ENCODE data around the gene MCM9. TPM values are rescaled to one million over a fixed set of nuclear protein-coding genes. Genes with fewer than 3 reads are reported as not detected.

Gene MCM9
- polyA plus RNA-seq, 4 donors = 3.1 to 18.9 (median 4.4) TPM

DNA sequence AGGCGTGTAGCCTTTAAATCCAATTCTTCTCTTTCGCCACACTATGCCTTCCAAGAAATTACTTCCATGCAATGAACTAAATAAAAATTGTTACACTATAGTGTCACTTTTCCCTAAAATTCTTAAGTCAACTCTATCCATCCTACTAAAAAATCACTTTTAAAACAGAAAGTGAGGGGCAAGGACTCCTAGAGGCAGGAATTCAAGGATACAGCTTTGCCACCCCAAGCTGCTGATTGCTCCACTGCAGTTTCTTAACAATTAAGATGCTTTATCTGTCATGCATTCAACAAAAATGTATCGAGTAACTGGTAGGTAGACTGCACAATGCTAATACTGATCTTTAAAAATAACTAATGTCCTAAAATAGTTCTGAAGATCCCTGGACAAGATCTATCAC, 4.3 kb downstream of the MCM9 start:
- H3K27ac ChIP-seq (ENCODE audit: low read depth in 1 of 3, low read length in 2 of 3) = no peak overlapping the region
- H3K9me3 ChIP-seq (ENCODE audit: control insufficient read depth in 2 of 2, insufficient read depth in 1 of 2, low read depth in 1 of 2, low read length in 1 of 2) = no peaks in the 10 kb centered on the region
- FAIRE-seq = no peak
- H3K4me3 ChIP-seq (ENCODE audit: low read depth in 1 of 3, low read length in 3 of 3) = no peak overlapping the region
- 96 to 98% (median 97%) methylated on average over 3 of the region's 3 CpGs for WGBS, 3 donors
- DNase-seq = no peak
- peaks cover 0 to 5% (median 0%) of the 10 kb centered on the region in 3 donors for H3K4me1 ChIP-seq (ENCODE audit: control insufficient read depth in 3 of 3, insufficient read depth in 2 of 3, low read depth in 1 of 3, low read length in 2 of 3)
- H3K36me3 ChIP-seq (ENCODE audit: control insufficient read depth in 3 of 3, insufficient read depth in 2 of 3, low read depth in 1 of 3, low read length in 3 of 3) = peaks cover 2 to 4% (median 3%) of the 10 kb centered on the region in 3 donors
- H3K27me3 ChIP-seq (ENCODE audit: control insufficient read depth in 3 of 3, insufficient read depth in 3 of 3, low read length in 3 of 3) = no peaks in the 10 kb centered on the region

DNA sequence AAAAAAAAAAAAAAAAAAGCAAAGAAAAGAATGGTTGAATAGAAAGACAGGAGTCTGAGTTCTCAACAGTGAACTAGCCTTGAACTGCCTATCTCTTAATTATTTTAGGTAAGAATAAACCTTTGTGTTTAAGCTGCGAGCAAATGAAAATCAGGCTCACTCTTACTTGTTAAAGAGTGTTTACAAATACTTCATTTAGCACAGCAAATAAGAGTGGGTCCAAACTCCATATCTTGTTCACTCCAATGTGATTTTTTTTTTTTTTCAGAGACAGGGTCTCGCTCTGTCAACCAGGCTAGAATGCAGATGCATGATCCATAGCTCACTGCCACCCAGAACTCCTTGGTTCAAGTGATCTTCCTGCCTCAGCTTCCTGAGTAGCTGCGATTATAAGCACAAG, 11.9 kb downstream of the MCM9 start:
- H3K9me3 ChIP-seq (ENCODE audit: control insufficient read depth in 2 of 2, insufficient read depth in 1 of 2, low read depth in 1 of 2, low read length in 1 of 2) = no peaks in the 10 kb centered on the region
- peaks cover 2 to 24% (median 21%) of the 10 kb centered on the region in 3 donors for H3K36me3 ChIP-seq (ENCODE audit: control insufficient read depth in 3 of 3, insufficient read depth in 2 of 3, low read depth in 1 of 3, low read length in 3 of 3)
- no peak overlapping the region for H3K27ac ChIP-seq (ENCODE audit: low read depth in 1 of 3, low read length in 2 of 3)
- WGBS, 3 donors = 89 to 94% (median 93%) methylated on average over 3 of the region's 3 CpGs
- DNase-seq (no peak), FAIRE-seq (no peak)
- no peak overlapping the region for H3K4me3 ChIP-seq (ENCODE audit: low read depth in 1 of 3, low read length in 3 of 3)
- H3K4me1 ChIP-seq (ENCODE audit: control insufficient read depth in 3 of 3, insufficient read depth in 2 of 3, low read depth in 1 of 3, low read length in 2 of 3) = no peaks in the 10 kb centered on the region
- no peaks in the 10 kb centered on the region for H3K27me3 ChIP-seq (ENCODE audit: control insufficient read depth in 3 of 3, insufficient read depth in 3 of 3, low read length in 3 of 3)

DNA sequence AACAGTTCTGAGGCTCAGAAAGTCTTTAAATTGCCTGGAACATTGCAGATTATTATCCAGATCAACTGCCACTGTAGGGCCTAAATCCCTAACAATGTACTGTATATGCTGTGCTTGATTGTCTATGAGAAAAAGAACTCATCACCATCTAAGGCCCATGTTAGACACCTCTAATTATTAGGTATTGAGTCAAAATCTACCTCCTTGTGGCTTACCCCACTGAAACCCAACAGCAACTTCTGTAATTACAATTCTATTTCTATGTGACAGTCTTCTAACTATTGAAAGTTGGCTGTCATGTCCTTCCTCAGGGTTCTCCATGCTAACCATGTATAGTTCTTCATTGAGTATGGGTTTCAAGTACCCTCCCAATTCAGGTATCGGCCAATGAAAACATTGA, 13.9 kb downstream of the MCM9 start:
- no peak overlapping the region for H3K27ac ChIP-seq (ENCODE audit: low read depth in 1 of 3, low read length in 2 of 3)
- H3K4me3 ChIP-seq (ENCODE audit: low read depth in 1 of 3, low read length in 3 of 3) = no peak overlapping the region
- no peaks in the 10 kb centered on the region for H3K27me3 ChIP-seq (ENCODE audit: control insufficient read depth in 3 of 3, insufficient read depth in 3 of 3, low read length in 3 of 3)
- 95 to 100% (median 98%) methylated on average over 1 of the region's 1 CpG for WGBS, 3 donors
- DNase-seq (no peak), FAIRE-seq (no peak)
- H3K36me3 ChIP-seq (ENCODE audit: control insufficient read depth in 3 of 3, insufficient read depth in 2 of 3, low read depth in 1 of 3, low read length in 3 of 3) = peaks cover 2 to 24% (median 22%) of the 10 kb centered on the region in 3 donors
- no peaks in the 10 kb centered on the region for H3K9me3 ChIP-seq (ENCODE audit: control insufficient read depth in 2 of 2, insufficient read depth in 1 of 2, low read depth in 1 of 2, low read length in 1 of 2)
- no peaks in the 10 kb centered on the region for H3K4me1 ChIP-seq (ENCODE audit: control insufficient read depth in 3 of 3, insufficient read depth in 2 of 3, low read depth in 1 of 3, low read length in 2 of 3)

DNA sequence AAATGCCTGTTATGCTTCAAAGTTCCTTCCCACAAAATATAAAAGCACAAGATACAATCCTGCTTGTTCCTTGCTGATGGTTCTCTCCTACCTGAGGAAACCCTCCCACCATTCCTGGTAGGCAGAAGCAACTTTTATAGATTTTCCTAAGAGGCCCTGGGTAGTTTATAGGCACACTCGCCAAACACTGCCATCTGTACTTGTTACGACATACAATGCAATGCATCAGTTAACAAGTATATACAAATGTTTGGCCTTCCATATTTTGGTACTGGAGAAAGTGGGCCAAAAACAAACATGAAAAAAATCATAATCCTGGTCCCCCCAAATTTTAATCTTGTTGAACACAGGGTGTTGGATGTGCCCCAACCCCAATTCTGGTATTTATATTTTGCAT, 16.6 kb downstream of the MCM9 start:
- WGBS, 3 donors = 87 to 98% (median 89%) methylated on average over 2 of the region's 2 CpGs
- FAIRE-seq (no peak), DNase-seq (no peak)
- H3K36me3 ChIP-seq (ENCODE audit: control insufficient read depth in 3 of 3, insufficient read depth in 2 of 3, low read depth in 1 of 3, low read length in 3 of 3) = peaks cover 7 to 23% (median 21%) of the 10 kb centered on the region in 3 donors
- H3K9me3 ChIP-seq (ENCODE audit: control insufficient read depth in 2 of 2, insufficient read depth in 1 of 2, low read depth in 1 of 2, low read length in 1 of 2) = no peaks in the 10 kb centered on the region
- H3K4me1 ChIP-seq (ENCODE audit: control insufficient read depth in 3 of 3, insufficient read depth in 2 of 3, low read depth in 1 of 3, low read length in 2 of 3) = peaks cover 0 to 3% (median 0%) of the 10 kb centered on the region in 3 donors
- H3K4me3 ChIP-seq (ENCODE audit: low read depth in 1 of 3, low read length in 3 of 3) = no peak overlapping the region
- H3K27ac ChIP-seq (ENCODE audit: low read depth in 1 of 3, low read length in 2 of 3) = no peak overlapping the region
- H3K27me3 ChIP-seq (ENCODE audit: control insufficient read depth in 3 of 3, insufficient read depth in 3 of 3, low read length in 3 of 3) = no peaks in the 10 kb centered on the region

DNA sequence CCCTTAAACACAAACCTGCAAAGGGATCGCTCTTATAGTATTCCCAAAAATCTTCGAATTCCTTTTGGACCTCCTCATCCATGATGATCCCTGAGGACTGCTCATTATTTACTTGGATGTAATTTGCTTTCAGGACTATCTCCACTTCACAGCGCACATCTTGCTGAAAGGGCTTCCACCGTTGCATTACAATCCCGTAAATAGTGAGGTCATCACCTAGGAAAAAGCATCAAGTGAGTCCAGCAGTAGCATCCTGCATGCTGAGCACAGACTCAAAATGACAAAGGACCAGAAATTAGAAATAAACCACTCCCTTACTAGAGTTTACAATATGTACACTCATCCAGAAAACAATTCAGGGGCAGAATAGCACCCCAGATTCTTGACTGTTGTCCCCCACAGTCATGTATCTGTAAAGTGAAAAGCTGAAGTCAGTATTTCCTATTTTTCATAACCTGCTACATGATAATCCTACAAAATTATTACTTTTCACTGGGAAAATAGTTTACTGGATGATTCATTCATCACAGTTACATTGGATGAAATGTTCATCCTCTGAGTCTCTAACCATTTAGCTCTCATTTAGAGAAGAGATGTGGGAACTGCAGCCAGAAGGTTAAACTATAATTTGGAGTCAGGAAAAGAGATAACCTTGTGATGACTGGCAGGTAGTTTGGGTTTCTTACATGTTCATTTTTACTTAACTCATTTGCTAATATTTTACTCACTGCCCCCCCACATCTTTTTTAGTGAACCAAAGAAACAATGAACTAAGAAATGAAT, 17.2 kb downstream of the MCM9 start:
- no peak for FAIRE-seq
- H3K4me1 ChIP-seq (ENCODE audit: control insufficient read depth in 3 of 3, insufficient read depth in 2 of 3, low read depth in 1 of 3, low read length in 2 of 3) = peaks cover 0 to 3% (median 0%) of the 10 kb centered on the region in 3 donors
- peaks cover 5 to 21% (median 19%) of the 10 kb centered on the region in 3 donors for H3K36me3 ChIP-seq (ENCODE audit: control insufficient read depth in 3 of 3, insufficient read depth in 2 of 3, low read depth in 1 of 3, low read length in 3 of 3)
- no peak overlapping the region for H3K27ac ChIP-seq (ENCODE audit: low read depth in 1 of 3, low read length in 2 of 3)
- H3K27me3 ChIP-seq (ENCODE audit: control insufficient read depth in 3 of 3, insufficient read depth in 3 of 3, low read length in 3 of 3) = no peaks in the 10 kb centered on the region
- DNase-seq = no peak
- no peak overlapping the region for H3K4me3 ChIP-seq (ENCODE audit: low read depth in 1 of 3, low read length in 3 of 3)
- 90 to 96% (median 95%) methylated on average over 5 of the region's 5 CpGs for WGBS, 3 donors
- H3K9me3 ChIP-seq (ENCODE audit: control insufficient read depth in 2 of 2, insufficient read depth in 1 of 2, low read depth in 1 of 2, low read length in 1 of 2) = no peaks in the 10 kb centered on the region

DNA sequence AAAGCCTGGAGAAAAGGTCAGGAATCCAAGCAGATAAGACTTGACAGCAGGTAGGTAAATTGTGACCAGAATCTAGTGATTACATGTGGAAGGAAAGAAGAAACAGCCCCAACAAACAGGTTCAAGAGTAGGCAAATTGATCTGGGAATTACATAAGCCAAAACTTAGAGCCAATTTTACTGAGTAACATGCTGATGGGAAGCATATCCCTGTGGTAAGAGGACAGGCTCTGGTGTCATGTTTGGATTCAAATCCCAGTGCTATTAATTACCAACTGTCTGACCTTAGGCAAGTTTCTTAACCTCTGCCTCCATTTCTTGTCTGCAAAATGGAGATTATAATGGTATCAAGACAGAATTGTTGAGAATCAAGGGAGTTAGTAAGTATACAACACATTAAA, 20.4 kb downstream of the MCM9 start:
- Histone ChIP-seq H3K27me3 (ENCODE audit: control insufficient read depth in 3 of 3, insufficient read depth in 3 of 3, low read length in 3 of 3) (no peaks in the 10 kb centered on the region), H3K27ac (ENCODE audit: low read depth in 1 of 3, low read length in 2 of 3) (no peak overlapping the region), H3K9me3 (ENCODE audit: control insufficient read depth in 2 of 2, insufficient read depth in 1 of 2, low read depth in 1 of 2, low read length in 1 of 2) (no peaks in the 10 kb centered on the region), H3K4me3 (ENCODE audit: low read depth in 1 of 3, low read length in 3 of 3) (no peak overlapping the region), H3K4me1 (ENCODE audit: control insufficient read depth in 3 of 3, insufficient read depth in 2 of 3, low read depth in 1 of 3, low read length in 2 of 3) (peaks cover 0 to 3% (median 0%) of the 10 kb centered on the region in 3 donors), H3K36me3 (ENCODE audit: control insufficient read depth in 3 of 3, insufficient read depth in 2 of 3, low read depth in 1 of 3, low read length in 3 of 3) (peaks cover 5 to 16% (median 14%) of the 10 kb centered on the region in 3 donors)
- FAIRE-seq = no peak
- no peak for DNase-seq

DNA sequence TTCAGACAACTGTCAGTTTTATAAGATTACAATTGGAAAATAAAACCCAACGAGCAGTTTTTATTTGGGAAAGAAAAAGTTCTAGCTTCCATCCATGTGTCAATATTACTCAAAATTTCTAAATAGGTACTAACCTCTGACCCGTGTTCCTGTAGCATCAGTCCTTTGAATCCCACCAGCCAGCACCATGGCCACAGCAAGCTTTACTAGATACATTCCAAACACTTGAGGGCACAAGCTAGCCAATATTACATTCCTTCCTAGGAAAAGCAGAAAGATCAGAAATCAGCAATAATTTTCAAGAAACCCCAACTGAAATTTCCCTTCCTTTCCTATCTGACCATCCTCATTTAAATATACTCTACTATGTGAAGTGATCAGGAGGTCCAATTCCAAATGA, 21.8 kb downstream of the MCM9 start:
- 72 to 90% (median 88%) methylated on average over 2 of the region's 2 CpGs for WGBS, 3 donors
- Histone ChIP-seq H3K27ac (ENCODE audit: low read depth in 1 of 3, low read length in 2 of 3) (no peak overlapping the region), H3K4me1 (ENCODE audit: control insufficient read depth in 3 of 3, insufficient read depth in 2 of 3, low read depth in 1 of 3, low read length in 2 of 3) (peaks cover 0 to 3% (median 0%) of the 10 kb centered on the region in 3 donors), H3K9me3 (ENCODE audit: control insufficient read depth in 2 of 2, insufficient read depth in 1 of 2, low read depth in 1 of 2, low read length in 1 of 2) (no peaks in the 10 kb centered on the region), H3K4me3 (ENCODE audit: low read depth in 1 of 3, low read length in 3 of 3) (no peak overlapping the region), H3K36me3 (ENCODE audit: control insufficient read depth in 3 of 3, insufficient read depth in 2 of 3, low read depth in 1 of 3, low read length in 3 of 3) (peaks cover 5 to 15% (median 13%) of the 10 kb centered on the region in 3 donors), H3K27me3 (ENCODE audit: control insufficient read depth in 3 of 3, insufficient read depth in 3 of 3, low read length in 3 of 3) (no peaks in the 10 kb centered on the region)
- no peak for DNase-seq
- no peak for FAIRE-seq

DNA sequence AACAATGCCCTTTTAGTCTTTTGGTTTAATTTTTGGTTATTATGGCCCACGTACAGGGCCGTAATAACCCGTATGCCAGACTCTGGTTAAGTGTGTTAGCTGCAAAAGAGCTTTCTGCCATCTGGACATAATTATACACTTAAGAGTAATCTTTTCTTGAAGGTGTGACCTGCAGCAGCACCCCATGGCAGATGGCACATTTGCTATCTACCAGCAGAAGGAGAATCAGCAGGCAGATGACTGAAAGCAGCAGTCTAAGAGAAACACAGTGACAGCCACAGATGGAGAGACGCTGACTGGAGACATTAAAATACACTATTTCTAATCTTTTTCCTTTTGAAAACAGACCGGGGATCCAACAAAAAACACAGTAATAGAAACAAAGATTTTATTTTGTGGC, 22.3 kb downstream of the MCM9 start:
- Histone ChIP-seq H3K4me3 (ENCODE audit: low read depth in 1 of 3, low read length in 3 of 3) (no peak overlapping the region), H3K27me3 (ENCODE audit: control insufficient read depth in 3 of 3, insufficient read depth in 3 of 3, low read length in 3 of 3) (no peaks in the 10 kb centered on the region), H3K9me3 (ENCODE audit: control insufficient read depth in 2 of 2, insufficient read depth in 1 of 2, low read depth in 1 of 2, low read length in 1 of 2) (no peaks in the 10 kb centered on the region), H3K36me3 (ENCODE audit: control insufficient read depth in 3 of 3, insufficient read depth in 2 of 3, low read depth in 1 of 3, low read length in 3 of 3) (peaks cover 5 to 15% (median 13%) of the 10 kb centered on the region in 3 donors), H3K4me1 (ENCODE audit: control insufficient read depth in 3 of 3, insufficient read depth in 2 of 3, low read depth in 1 of 3, low read length in 2 of 3) (peaks cover 0 to 3% (median 0%) of the 10 kb centered on the region in 3 donors), H3K27ac (ENCODE audit: low read depth in 1 of 3, low read length in 2 of 3) (no peak overlapping the region)
- DNase-seq = no peak
- 86 to 93% (median 93%) methylated on average over 5 of the region's 5 CpGs for WGBS, 3 donors
- no peak for FAIRE-seq

DNA sequence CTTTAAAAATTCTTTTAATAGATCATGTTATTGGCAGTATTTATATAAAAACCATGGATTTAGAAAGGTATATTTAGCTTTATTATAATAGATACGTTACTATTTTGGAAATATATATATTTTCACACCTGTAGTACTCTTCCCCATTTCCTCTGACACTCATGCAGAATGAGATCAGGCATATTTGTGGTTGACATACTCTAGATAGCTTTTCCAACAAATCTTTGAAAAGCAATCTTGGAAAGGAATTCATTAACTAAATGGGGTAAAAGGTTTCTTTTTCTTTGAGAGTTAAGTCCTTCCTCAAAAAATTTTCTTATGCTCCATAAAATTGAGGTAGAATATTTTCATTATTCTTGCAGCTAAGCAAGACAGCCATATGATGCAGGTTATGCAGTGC, 26.5 kb downstream of the MCM9 start:
- Histone ChIP-seq H3K27ac (ENCODE audit: low read depth in 1 of 3, low read length in 2 of 3) (no peak overlapping the region), H3K36me3 (ENCODE audit: control insufficient read depth in 3 of 3, insufficient read depth in 2 of 3, low read depth in 1 of 3, low read length in 3 of 3) (peaks cover 0 to 14% (median 13%) of the 10 kb centered on the region in 3 donors), H3K27me3 (ENCODE audit: control insufficient read depth in 3 of 3, insufficient read depth in 3 of 3, low read length in 3 of 3) (no peaks in the 10 kb centered on the region), H3K4me3 (ENCODE audit: low read depth in 1 of 3, low read length in 3 of 3) (no peak overlapping the region), H3K4me1 (ENCODE audit: control insufficient read depth in 3 of 3, insufficient read depth in 2 of 3, low read depth in 1 of 3, low read length in 2 of 3) (no peaks in the 10 kb centered on the region), H3K9me3 (ENCODE audit: control insufficient read depth in 2 of 2, insufficient read depth in 1 of 2, low read depth in 1 of 2, low read length in 1 of 2) (no peaks in the 10 kb centered on the region)
- 85 to 97% (median 86%) methylated on average over 1 of the region's 1 CpG for WGBS, 3 donors
- no peak for DNase-seq
- FAIRE-seq = peak; percentile 19
